Glutamatergic neuron (in vitro differentiated cells): ENCODE measurements around the gene MAML2. TPM values are rescaled to one million over a fixed set of nuclear protein-coding genes. Genes with fewer than 3 reads are reported as not detected.

ENCODE experiments used
- DNase-seq: peaks from one replicate; pipeline ENCODE4 v3.0.0; 2022
- H3K27ac Mint-ChIP-seq: one replicate; pipeline ENCODE4 v1.8.0; 2020; ENCODE audit warnings: mild to moderate bottlenecking, mixed read lengths, inconsistent platforms; ENCODE audit not compliant: unreplicated experiment
- H3K27me3 Mint-ChIP-seq: one replicate; pipeline ENCODE4 v1.8.0; 2020; ENCODE audit warnings: mild to moderate bottlenecking, moderate library complexity, mixed read lengths, inconsistent platforms; ENCODE audit not compliant: unreplicated experiment
- H3K36me3 Mint-ChIP-seq: one replicate; pipeline ENCODE4 v1.8.0; 2020; ENCODE audit warnings: mild to moderate bottlenecking, mixed read lengths, inconsistent platforms; ENCODE audit not compliant: unreplicated experiment
- H3K4me1 Mint-ChIP-seq: one replicate; pipeline ENCODE4 v1.8.0; 2020; ENCODE audit warnings: mild to moderate bottlenecking, low read depth, mixed read lengths, inconsistent platforms; ENCODE audit not compliant: unreplicated experiment
- H3K4me3 Mint-ChIP-seq: one replicate; pipeline ENCODE4 v1.8.0; 2020; ENCODE audit warnings: mild to moderate bottlenecking, mixed read lengths, inconsistent platforms; ENCODE audit not compliant: unreplicated experiment
- H3K9me3 Mint-ChIP-seq: one replicate; pipeline ENCODE4 v1.8.0; 2020; ENCODE audit warnings: mild to moderate bottlenecking, moderate library complexity, mixed read lengths, inconsistent platforms; ENCODE audit not compliant: unreplicated experiment
- total RNA-seq: library from RNA; stranded (reverse); fragmentation: NEBNext Ultra II Directional; extraction: Animal tissue kit (Norgen Biotek cat#: 25700); gene quantifications from one replicate; pipeline ENCODE4 v1.2.1, GENCODE V29; 2021; ENCODE audit not compliant: unreplicated experiment
- TF ChIP-seq, protein P1 (sequence below): fragments of 200-600 bp; sonication (generic); IDR thresholded peaks from one replicate; pipeline ENCODE4 v1.5.0; 2021; ENCODE audit not compliant: partially characterized antibody, unreplicated experiment

Gene MAML2
- total RNA-seq, 1 donor from 2014 or later = 2.1 TPM

DNA sequence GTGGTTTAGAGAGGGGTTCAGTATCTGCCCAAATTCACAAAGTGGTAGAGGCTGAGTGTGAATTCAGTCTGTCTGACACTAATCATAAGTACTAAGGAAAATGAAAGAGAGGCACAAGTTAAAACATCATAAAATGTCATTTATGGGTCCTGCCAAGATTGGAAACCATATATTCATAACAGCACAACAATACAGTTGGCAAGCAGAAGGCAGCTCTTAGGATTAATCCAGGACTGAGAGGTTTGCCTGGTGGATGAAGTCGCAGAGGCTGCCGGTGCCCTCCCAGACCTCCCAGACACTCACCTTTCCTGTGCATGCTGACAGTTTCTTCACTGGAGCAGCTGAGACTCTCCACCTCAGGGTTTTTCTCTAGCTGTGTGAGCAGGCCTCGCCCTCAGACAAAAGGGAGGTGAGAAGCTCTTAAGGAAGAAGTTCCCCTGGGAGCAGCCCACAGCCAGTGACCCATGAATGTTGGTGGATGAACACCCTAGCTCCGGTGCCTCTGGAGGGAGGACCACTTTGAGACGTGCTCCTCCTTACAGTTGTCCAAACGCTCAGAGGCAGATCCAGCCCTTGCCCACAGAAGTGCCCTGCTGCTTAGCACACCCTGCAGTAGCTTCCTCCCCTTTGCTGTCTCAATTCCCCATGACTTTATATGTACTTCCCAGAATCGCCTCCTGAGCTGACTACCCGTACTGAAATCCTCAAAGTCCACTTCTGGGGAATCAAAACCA lies 43.7 kb downstream of the MAML2 start:
- DNase-seq = no peak
- H3K4me3 Mint-ChIP-seq = no peak overlapping the region
- no peaks in the 10 kb centered on the region for H3K4me1 Mint-ChIP-seq
- TF ChIP-seq, protein P1, sequence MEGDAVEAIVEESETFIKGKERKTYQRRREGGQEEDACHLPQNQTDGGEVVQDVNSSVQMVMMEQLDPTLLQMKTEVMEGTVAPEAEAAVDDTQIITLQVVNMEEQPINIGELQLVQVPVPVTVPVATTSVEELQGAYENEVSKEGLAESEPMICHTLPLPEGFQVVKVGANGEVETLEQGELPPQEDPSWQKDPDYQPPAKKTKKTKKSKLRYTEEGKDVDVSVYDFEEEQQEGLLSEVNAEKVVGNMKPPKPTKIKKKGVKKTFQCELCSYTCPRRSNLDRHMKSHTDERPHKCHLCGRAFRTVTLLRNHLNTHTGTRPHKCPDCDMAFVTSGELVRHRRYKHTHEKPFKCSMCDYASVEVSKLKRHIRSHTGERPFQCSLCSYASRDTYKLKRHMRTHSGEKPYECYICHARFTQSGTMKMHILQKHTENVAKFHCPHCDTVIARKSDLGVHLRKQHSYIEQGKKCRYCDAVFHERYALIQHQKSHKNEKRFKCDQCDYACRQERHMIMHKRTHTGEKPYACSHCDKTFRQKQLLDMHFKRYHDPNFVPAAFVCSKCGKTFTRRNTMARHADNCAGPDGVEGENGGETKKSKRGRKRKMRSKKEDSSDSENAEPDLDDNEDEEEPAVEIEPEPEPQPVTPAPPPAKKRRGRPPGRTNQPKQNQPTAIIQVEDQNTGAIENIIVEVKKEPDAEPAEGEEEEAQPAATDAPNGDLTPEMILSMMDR = no peak
- no peaks in the 10 kb centered on the region for H3K36me3 Mint-ChIP-seq
- no peaks in the 10 kb centered on the region for H3K9me3 Mint-ChIP-seq
- H3K27me3 Mint-ChIP-seq = no peaks in the 10 kb centered on the region
- H3K27ac Mint-ChIP-seq = no peak overlapping the region

DNA sequence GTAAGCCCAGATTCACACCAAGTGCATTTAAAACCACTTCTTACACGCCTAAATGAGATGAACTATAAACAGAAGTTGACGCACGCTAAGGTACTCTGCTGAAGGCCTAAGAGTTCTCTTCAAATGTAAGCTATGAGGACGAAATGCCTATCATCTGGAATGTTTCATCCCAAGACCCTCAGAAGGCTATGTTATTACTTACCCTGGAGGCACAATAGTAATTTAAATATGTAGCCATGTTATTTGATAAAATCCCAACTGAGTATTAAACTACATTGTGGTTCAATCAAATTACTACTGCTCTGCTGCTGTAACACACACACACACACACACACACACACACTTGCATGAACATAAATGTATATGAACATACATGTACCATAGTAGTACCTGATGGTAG lies 47.6 kb downstream of the MAML2 start:
- TF ChIP-seq, protein P1 = no peak
- Mint-ChIP-seq H3K4me3 (no peak overlapping the region), H3K36me3 (no peaks in the 10 kb centered on the region), H3K27me3 (no peaks in the 10 kb centered on the region), H3K4me1 (no peaks in the 10 kb centered on the region), H3K27ac (no peak overlapping the region), H3K9me3 (no peaks in the 10 kb centered on the region)
- no peak for DNase-seq

DNA sequence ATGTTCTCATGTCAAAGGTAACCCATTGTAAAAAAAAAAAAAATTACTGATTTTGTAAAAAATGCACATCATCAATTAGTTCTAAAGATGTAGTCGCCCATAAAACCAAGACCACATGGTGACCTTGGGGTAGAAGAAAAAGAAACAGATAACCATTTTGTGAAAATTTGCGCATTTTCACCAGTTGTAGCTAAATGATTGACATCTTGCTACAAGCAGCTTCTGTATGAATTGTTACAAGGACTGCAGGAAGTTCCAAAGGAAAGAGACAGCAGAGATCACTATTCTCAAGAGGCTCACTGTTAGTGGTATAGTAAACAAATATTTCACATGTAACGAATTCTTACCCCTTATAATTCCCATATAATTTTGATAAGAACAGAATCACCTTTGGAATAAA lies 48.7 kb downstream of the MAML2 start:
- Mint-ChIP-seq H3K4me1 (no peaks in the 10 kb centered on the region), H3K27me3 (no peaks in the 10 kb centered on the region), H3K36me3 (no peaks in the 10 kb centered on the region), H3K9me3 (no peaks in the 10 kb centered on the region), H3K4me3 (no peak overlapping the region), H3K27ac (no peak overlapping the region)
- TF ChIP-seq, protein P1 = no peak
- no peak for DNase-seq

DNA sequence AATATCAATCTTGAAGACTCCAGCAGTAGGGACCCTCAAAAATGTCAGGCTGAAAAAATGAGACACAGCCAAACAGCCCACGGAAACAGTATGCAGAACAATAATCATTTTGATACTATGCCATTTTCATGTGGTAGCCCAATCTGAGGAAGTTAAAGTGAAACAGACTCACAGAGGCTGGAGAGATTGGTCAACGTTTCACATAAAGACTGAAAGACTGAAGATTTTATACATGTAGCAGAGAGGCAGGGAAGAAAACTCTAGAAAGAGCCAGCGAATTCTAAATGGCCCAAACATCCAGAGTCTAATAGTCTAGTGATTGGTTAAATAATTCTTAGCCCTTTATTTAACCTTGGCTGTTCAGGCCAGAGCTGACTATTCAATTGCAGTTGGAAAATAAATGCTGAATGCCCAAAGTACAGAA lies 49.4 kb downstream of the MAML2 start:
- Mint-ChIP-seq H3K4me1 (no peaks in the 10 kb centered on the region), H3K36me3 (no peaks in the 10 kb centered on the region), H3K9me3 (no peaks in the 10 kb centered on the region), H3K27ac (no peak overlapping the region), H3K4me3 (no peak overlapping the region), H3K27me3 (no peaks in the 10 kb centered on the region)
- TF ChIP-seq, protein P1 = no peak
- no peak for DNase-seq

DNA sequence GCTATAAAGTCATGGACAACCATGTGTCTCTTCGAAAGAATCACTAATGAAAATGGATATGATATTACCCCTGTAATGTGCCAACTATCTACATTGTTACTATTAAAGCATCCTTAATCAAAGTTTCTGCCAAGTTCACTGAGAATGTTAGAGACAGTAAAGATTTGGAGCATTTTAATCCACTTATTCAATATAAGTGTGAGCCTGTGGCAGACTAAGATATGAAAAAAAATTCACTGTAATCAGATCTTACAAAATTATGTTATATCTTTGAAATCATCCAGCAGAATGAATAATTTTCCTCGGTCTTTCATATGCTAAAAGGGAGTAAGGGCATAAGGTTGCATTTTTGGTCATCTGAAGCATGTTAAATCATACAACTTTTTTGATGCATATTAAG lies 49.9 kb downstream of the MAML2 start:
- Mint-ChIP-seq H3K9me3 (no peaks in the 10 kb centered on the region), H3K36me3 (no peaks in the 10 kb centered on the region), H3K4me3 (no peak overlapping the region), H3K4me1 (no peaks in the 10 kb centered on the region), H3K27ac (no peak overlapping the region), H3K27me3 (no peaks in the 10 kb centered on the region)
- no peak for DNase-seq
- TF ChIP-seq, protein P1 = no peak
